HepG2 (cell line): ENCODE measurements around the gene RBCK1. TPM values are rescaled to one million over a fixed set of nuclear protein-coding genes. Genes with fewer than 3 reads are reported as not detected.

Experiments
- FOSL2 ChIP-seq: sonication (generic); formaldehyde crosslinking; IDR thresholded peaks from 2 replicates; pipeline ENCODE4 v1.4.0; 2020; ENCODE audit warnings: missing genetic modification reagents
- FOXA3 ChIP-seq: IDR thresholded peaks from 2 replicates; pipeline ENCODE4 v1.6.1; 2016; ENCODE audit warnings: missing genetic modification reagents, missing compliant biosample characterization
- KDM6A ChIP-seq: IDR thresholded peaks from 2 replicates; pipeline ENCODE4 v1.6.1; 2016; ENCODE audit warnings: low read depth
- MXD1 ChIP-seq: sonication (generic); formaldehyde crosslinking; IDR thresholded peaks from 2 replicates; pipeline ENCODE4 v1.4.0; 2020; ENCODE audit warnings: mild to moderate bottlenecking, missing genetic modification reagents
- RNF219 ChIP-seq: sonication (generic); formaldehyde crosslinking; IDR thresholded peaks from 2 replicates; pipeline ENCODE4 v1.5.0; 2020; ENCODE audit warnings: mild to moderate bottlenecking, missing genetic modification reagents
- RXRA ChIP-seq: sonication (generic); formaldehyde crosslinking; IDR thresholded peaks from 2 replicates; pipeline ENCODE4 v1.5.1; 2020; ENCODE audit warnings: missing genetic modification reagents
- SAP130 ChIP-seq: IDR thresholded peaks from 2 replicates; pipeline ENCODE4 v1.6.1; 2016; ENCODE audit warnings: low read depth
- SATB2 ChIP-seq: sonication (generic); formaldehyde crosslinking; IDR thresholded peaks from 2 replicates; pipeline ENCODE4 v1.5.0; 2020; ENCODE audit warnings: missing genetic modification reagents
- TFDP2 ChIP-seq: sonication (generic); formaldehyde crosslinking; IDR thresholded peaks from 2 replicates; pipeline ENCODE4 v1.4.0; 2020; ENCODE audit warnings: missing genetic modification reagents
- ZBTB21 ChIP-seq: sonication (generic); formaldehyde crosslinking; IDR thresholded peaks from 2 replicates; pipeline ENCODE4 v1.4.0; 2020; ENCODE audit warnings: missing genetic modification reagents
- ZNF18 ChIP-seq: sonication (generic); formaldehyde crosslinking; IDR thresholded peaks from 2 replicates; pipeline ENCODE4 v1.8.0; 2022; ENCODE audit warnings: mild to moderate bottlenecking, missing genetic modification reagents; ENCODE audit not compliant: insufficient replicate concordance
- ZNF431 ChIP-seq: sonication (generic); formaldehyde crosslinking; IDR thresholded peaks from 2 replicates; pipeline ENCODE4 v1.9.0; 2022; ENCODE audit warnings: missing genetic modification reagents, low read depth, mild to moderate bottlenecking, borderline replicate concordance
- ZNF850 ChIP-seq: sonication (generic); formaldehyde crosslinking; conservative IDR thresholded peaks from 2 replicates; pipeline ENCODE4 v1.9.0; 2021; ENCODE audit warnings: mild to moderate bottlenecking, missing genetic modification reagents
- ZUFSP ChIP-seq: sonication (generic); formaldehyde crosslinking; IDR thresholded peaks from 2 replicates; pipeline ENCODE4 v1.9.0; 2021; ENCODE audit warnings: missing genetic modification reagents, mild to moderate bottlenecking, borderline replicate concordance
- polyA plus RNA-seq, 8 experiments: library from polyadenylated mRNA; depleted of rRNA in 3 of 8; stranded (reverse) in 7 of 8; unstranded in 1 of 8; fragments of >200 nt; fragmentation: Illumina TruSeq in 4 of 8; extraction: Trizol in 4 of 8; gene quantifications; 2 replicates each; pipeline versions ENCODE4 v1.2.1 to v1.2.3, GENCODE V29; 2011 to 2016; ENCODE audit warnings: low read depth in 4 of 8, missing spikeins in 1 of 8, mixed read lengths in 1 of 8; ENCODE audit not compliant: insufficient read depth in 1 of 8
- total RNA-seq, 5 experiments: library from RNA; depleted of rRNA; stranded (reverse); fragments of >200 nt; fragmentation: Illumina TruSeq; extraction: Trizol; gene quantifications; 2 replicates each; pipeline ENCODE4 v1.2.3, GENCODE V29; 2016; ENCODE audit warnings: low read depth in 1 of 5
- TF ChIP-seq, protein P1 (sequence below): sonication (generic); formaldehyde crosslinking; IDR thresholded peaks from 2 replicates; pipeline ENCODE4 v1.5.0; 2020; ENCODE audit warnings: missing genetic modification reagents, mild to moderate bottlenecking, borderline replicate concordance
- TF ChIP-seq, protein P2 (sequence below): sonication (generic); formaldehyde crosslinking; IDR thresholded peaks from 2 replicates; pipeline ENCODE4 v1.5.0; 2020; ENCODE audit warnings: mild to moderate bottlenecking, missing genetic modification reagents
- TF ChIP-seq, protein P3 (sequence below): sonication (generic); formaldehyde crosslinking; conservative IDR thresholded peaks from 2 replicates; pipeline ENCODE4 v1.8.0; 2022; ENCODE audit warnings: low read depth, missing genetic modification reagents

RBCK1 gene
- total and polyA plus RNA-seq, 2 of the 13 experiments (the other 11 are each of a cell fraction or from before 2014, with no cell fraction given): 149 to 215 TPM

DNA sequence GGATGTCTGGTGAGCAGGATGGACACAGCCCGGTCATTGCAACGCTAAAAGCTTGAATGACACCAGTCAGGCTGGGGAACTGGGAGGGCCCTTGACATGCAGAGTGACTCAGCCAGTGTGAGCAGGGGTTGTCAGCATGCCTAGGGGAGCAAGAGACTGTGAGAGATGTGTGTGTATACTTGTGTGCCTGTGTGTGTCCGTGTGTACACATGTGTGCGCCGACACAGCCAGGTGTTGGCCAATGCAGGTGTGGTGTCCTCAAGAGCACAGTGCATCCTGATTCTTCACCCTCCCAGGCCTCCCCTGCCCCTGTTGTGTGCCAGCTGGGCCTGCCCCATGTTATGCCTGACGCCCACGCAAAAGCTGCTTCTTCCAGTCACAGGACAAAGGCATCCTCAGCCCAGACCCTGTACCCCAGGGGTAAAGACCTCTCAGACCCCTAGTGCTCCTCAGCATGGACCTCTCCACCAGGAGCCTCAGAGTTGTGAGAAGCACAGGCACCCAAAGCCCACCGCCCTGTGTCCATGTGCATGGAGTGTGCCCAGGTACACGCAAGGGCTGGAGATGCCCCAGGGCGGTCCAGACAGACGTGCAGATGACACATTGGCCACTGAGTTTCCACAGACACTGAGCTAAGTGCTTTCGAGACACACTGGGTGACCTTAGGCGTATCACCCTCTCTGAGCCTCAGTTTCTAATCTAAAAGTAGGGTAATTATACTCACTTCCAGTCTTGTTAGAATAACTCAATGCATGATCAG is 44.6 kb upstream of the RBCK1 start (continued):
- peak; percentile 43 for TF ChIP-seq RXRA (CRISPR knock-in tag)
- no peak for TF ChIP-seq ZBTB21 (CRISPR knock-in tag)
- TF ChIP-seq RNF219: no peak
- TF ChIP-seq ZUFSP (CRISPR knock-in tag): no peak
- TF ChIP-seq TFDP2 (CRISPR knock-in tag): no peak
- TF ChIP-seq, protein P1, sequence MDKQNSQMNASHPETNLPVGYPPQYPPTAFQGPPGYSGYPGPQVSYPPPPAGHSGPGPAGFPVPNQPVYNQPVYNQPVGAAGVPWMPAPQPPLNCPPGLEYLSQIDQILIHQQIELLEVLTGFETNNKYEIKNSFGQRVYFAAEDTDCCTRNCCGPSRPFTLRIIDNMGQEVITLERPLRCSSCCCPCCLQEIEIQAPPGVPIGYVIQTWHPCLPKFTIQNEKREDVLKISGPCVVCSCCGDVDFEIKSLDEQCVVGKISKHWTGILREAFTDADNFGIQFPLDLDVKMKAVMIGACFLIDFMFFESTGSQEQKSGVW: no peak
- no peak for TF ChIP-seq ZNF850 (CRISPR knock-in tag)
- TF ChIP-seq, protein P2, sequence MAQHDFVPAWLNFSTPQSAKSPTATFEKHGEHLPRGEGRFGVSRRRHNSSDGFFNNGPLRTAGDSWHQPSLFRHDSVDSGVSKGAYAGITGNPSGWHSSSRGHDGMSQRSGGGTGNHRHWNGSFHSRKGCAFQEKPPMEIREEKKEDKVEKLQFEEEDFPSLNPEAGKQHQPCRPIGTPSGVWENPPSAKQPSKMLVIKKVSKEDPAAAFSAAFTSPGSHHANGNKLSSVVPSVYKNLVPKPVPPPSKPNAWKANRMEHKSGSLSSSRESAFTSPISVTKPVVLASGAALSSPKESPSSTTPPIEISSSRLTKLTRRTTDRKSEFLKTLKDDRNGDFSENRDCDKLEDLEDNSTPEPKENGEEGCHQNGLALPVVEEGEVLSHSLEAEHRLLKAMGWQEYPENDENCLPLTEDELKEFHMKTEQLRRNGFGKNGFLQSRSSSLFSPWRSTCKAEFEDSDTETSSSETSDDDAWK (CRISPR knock-in tag): no peak
- TF ChIP-seq SAP130: peak; percentile 74
- peak; percentile 44; the same call in 1 of the 2 replicates for TF ChIP-seq FOXA3 (CRISPR knock-in tag)
- TF ChIP-seq ZNF18: no peak
- peak; percentile 93 for TF ChIP-seq FOSL2 (CRISPR knock-in tag)
- TF ChIP-seq SATB2 (CRISPR knock-in tag): no peak
- no peak for TF ChIP-seq KDM6A (CRISPR knock-in tag)
- TF ChIP-seq, protein P3, sequence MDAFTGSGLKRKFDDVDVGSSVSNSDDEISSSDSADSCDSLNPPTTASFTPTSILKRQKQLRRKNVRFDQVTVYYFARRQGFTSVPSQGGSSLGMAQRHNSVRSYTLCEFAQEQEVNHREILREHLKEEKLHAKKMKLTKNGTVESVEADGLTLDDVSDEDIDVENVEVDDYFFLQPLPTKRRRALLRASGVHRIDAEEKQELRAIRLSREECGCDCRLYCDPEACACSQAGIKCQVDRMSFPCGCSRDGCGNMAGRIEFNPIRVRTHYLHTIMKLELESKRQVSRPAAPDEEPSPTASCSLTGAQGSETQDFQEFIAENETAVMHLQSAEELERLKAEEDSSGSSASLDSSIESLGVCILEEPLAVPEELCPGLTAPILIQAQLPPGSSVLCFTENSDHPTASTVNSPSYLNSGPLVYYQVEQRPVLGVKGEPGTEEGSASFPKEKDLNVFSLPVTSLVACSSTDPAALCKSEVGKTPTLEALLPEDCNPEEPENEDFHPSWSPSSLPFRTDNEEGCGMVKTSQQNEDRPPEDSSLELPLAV (CRISPR knock-in tag): no peak
- TF ChIP-seq MXD1 (CRISPR knock-in tag): no peak
- no peak for TF ChIP-seq ZNF431 (CRISPR knock-in tag)
